ENCODE measurements around the gene CXCR5. TPM values are rescaled to one million over a fixed set of nuclear protein-coding genes. Genes with fewer than 3 reads are reported as not detected.
A peak's percentile ranks its signal among the peaks of the same experiment; 100 is the strongest.

CXCR5 gene
- total and polyA plus RNA-seq, 7 donors: under 0.01 to 11.5 (median 0.23) TPM; not detected in 4

DNA sequence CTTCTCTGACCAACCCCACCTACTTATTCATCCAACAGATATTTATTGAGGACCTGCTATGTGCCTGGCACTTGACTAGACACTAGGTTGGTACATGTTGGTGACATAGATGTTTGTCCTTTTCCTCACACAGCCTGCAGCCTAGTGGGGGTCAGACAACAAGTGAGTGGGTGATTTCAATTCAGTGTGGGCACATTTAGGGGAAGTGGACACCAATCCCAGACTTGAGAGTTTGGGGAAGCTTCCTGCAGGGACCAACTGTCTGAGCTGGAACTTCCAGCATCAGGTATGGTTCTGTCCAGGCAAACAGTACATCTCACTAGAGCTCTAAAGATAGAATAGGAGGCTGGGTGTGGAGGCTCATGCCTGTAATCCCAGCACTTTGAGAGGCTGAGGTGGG lies 47.9 kb downstream of the CXCR5 start:
- Histone ChIP-seq H3K9me3 (no peaks in the 10 kb centered on the region), H3K27me3 (no peaks in the 10 kb centered on the region), H3K4me1 (peaks cover 0 to 46% (median 38%) of the 10 kb centered on the region in 4 donors), H3K27ac (no peak overlapping the region), H3K36me3 (no peaks in the 10 kb centered on the region), H3K4me3 (no peak overlapping the region)
- no peak for TF ChIP-seq POLR2AphosphoS5 (IDR thresholded peaks at IDR 0.05)
- TF ChIP-seq, protein P1, sequence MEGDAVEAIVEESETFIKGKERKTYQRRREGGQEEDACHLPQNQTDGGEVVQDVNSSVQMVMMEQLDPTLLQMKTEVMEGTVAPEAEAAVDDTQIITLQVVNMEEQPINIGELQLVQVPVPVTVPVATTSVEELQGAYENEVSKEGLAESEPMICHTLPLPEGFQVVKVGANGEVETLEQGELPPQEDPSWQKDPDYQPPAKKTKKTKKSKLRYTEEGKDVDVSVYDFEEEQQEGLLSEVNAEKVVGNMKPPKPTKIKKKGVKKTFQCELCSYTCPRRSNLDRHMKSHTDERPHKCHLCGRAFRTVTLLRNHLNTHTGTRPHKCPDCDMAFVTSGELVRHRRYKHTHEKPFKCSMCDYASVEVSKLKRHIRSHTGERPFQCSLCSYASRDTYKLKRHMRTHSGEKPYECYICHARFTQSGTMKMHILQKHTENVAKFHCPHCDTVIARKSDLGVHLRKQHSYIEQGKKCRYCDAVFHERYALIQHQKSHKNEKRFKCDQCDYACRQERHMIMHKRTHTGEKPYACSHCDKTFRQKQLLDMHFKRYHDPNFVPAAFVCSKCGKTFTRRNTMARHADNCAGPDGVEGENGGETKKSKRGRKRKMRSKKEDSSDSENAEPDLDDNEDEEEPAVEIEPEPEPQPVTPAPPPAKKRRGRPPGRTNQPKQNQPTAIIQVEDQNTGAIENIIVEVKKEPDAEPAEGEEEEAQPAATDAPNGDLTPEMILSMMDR (IDR thresholded peaks at IDR 0.05): no peak
- TF ChIP-seq EP300 (IDR thresholded peaks at IDR 0.05): no peak
- TF ChIP-seq POLR2A (IDR thresholded peaks at IDR 0.05): no peak
- no peak for DNase-seq
- intact Hi-C loops (cut with DNase I): no loop called here

DNA sequence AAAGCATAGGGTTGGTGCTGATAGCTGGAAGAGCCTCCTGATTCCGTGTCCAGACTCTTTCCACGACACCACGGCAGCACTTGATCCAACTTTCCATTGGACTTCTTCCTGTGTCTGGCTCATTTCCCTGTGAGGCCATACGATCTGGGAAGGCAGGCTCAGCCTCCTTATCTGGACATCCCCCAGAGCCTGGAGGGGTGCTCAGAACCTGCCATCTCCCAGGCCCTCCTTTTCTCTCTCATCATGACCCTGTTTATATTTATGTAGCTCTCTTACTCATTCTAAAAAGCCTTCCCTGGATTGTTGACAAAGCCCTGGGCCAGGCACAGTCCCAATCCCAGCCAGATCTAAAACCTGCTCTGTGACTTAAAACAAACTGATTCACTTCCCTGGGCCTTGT lies 49.8 kb downstream of the CXCR5 start:
- TF ChIP-seq EP300 (IDR thresholded peaks at IDR 0.05) (peak in 1 of 4 donors; percentile 51), POLR2AphosphoS5 (IDR thresholded peaks at IDR 0.05) (peak in 3 of 4 donors; percentile 33 to 59 (median 43)), POLR2A (IDR thresholded peaks at IDR 0.05) (no peak)
- TF ChIP-seq, protein P1 (IDR thresholded peaks at IDR 0.05): no peak
- Histone ChIP-seq H3K36me3 (no peaks in the 10 kb centered on the region), H3K27me3 (no peaks in the 10 kb centered on the region), H3K27ac (peak overlapping the region; percentile 55 to 83 (median 76)), H3K4me3 (no peak overlapping the region), H3K4me1 (peaks cover 0 to 30% (median 26%) of the 10 kb centered on the region in 4 donors), H3K9me3 (no peaks in the 10 kb centered on the region)
- peak; percentile 86 for DNase-seq
- intact Hi-C loops (cut with DNase I): loop anchor here (2.0 kb wide), 1 partner anchor 23 kb away; the partner anchor contains the start of gene UPK2
- 34 to 55% methylated on average over 4 of the region's 4 CpGs for WGBS, 2 donors

DNA sequence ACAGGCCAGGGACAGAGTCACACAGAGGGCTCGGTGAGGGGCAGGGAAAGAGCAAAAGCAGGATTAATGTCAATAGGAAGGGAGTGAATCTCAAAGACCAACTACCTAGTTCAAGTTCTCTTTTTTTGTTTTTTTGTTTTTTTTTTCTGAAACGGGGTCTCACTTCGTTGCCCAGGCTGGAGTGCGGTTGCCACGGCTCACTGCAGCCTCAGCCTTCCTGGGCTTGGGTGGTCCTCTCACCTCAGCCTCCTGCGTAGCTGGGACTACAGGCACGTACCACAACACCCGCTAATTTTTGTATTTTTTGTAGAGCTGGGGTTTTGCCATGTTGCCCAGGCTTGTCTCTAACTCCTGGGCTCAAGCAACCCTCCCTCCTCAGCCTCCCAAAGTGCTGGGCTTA lies 51.7 kb downstream of the CXCR5 start:
- peaks cover 0 to 21% (median 19%) of the 10 kb centered on the region in 4 donors for H3K4me1 ChIP-seq
- TF ChIP-seq EP300 (IDR thresholded peaks at IDR 0.05) (no peak), POLR2A (IDR thresholded peaks at IDR 0.05) (no peak), POLR2AphosphoS5 (IDR thresholded peaks at IDR 0.05) (no peak)
- TF ChIP-seq, protein P1 (IDR thresholded peaks at IDR 0.05): no peak
- no peaks in the 10 kb centered on the region for H3K36me3 ChIP-seq
- WGBS, 2 donors: 72 to 78% methylated on average over 8 of the region's 8 CpGs
- no peak overlapping the region for H3K4me3 ChIP-seq
- no peaks in the 10 kb centered on the region for H3K9me3 ChIP-seq
- no peak overlapping the region for H3K27ac ChIP-seq
- no peak for DNase-seq
- intact Hi-C loops (cut with DNase I): no loop called here
- no peaks in the 10 kb centered on the region for H3K27me3 ChIP-seq

DNA sequence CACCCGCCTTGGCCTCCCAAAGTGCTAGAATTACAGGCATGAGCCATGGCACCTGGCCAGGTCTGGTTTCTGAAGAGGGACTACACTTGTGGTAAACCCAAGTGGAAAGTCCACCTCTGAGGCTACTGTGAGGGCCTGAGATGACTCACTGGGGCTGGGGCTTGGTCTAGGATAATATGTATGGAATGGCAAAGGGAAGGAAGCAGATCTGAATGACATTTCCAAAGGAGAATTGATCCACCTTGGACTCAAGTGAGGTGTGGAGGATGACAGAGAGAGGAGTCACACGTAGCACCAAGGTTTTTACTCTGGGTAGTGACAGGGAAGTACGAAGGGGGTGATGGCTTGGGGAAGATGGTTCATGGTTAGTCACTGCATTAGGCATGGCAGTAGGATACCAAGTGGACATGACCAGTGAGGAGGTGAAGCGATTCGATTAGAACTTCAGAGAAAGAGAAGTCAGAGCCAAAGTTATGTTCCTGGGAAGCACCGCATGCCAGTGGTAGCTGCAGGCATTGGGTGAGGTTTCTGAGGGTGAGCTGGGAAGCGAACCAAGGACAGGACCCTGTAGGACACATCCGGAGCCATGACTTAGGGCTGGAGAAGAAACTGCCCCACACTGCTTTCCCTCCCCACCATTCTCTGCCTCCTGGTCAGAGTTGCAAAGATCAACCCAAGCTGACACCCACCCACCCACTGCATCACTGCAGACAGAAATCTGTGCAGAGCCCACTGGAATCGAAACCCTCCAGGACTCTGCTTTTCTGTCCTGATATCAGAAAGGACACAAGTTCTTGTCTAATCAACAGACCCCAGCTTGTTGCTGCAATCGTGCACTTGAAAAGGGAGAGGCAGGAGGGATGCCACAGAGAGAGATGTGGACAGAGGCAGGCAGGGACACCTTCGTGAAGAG lies 55.1 kb downstream of the CXCR5 start:
- Histone ChIP-seq H3K27ac (no peak overlapping the region), H3K4me1 (peaks cover 0 to 5% (median 4%) of the 10 kb centered on the region in 4 donors), H3K9me3 (no peaks in the 10 kb centered on the region), H3K36me3 (no peaks in the 10 kb centered on the region), H3K27me3 (no peaks in the 10 kb centered on the region), H3K4me3 (no peak overlapping the region)
- TF ChIP-seq POLR2AphosphoS5 (IDR thresholded peaks at IDR 0.05) (no peak), POLR2A (IDR thresholded peaks at IDR 0.05) (no peak), EP300 (IDR thresholded peaks at IDR 0.05) (no peak)
- TF ChIP-seq, protein P1 (IDR thresholded peaks at IDR 0.05): no peak
- intact Hi-C loops (cut with DNase I): loop anchor here (2.0 kb wide), 1 partner anchor 16 kb away; no protein-coding TSS in a partner anchor
- DNase-seq: no peak
- WGBS, 2 donors: 70 to 85% methylated on average over 11 of the region's 11 CpGs

Data from sigmoid colon (tissue), 7 donors.